K562 (cell line): ENCODE data around the gene TNRC6B. TPM values are rescaled to one million over a fixed set of nuclear protein-coding genes. Genes with fewer than 3 reads are reported as not detected.

Experiments
- AFF4 ChIP-seq: sonication (generic); formaldehyde crosslinking; IDR thresholded peaks from 2 replicates; pipeline ENCODE4 v1.8.0; 2023; ENCODE audit warnings: mild to moderate bottlenecking, missing genetic modification reagents
- CGGBP1 ChIP-seq: fragments of 250-450 bp; sonication (Bioruptor Pico); IDR thresholded peaks from 2 replicates; pipeline ENCODE4 v1.9.0; 2021; ENCODE audit warnings: mild to moderate bottlenecking
- CTCF ChIP-seq, 3 experiments: IDR thresholded peaks in 2 of 3; conservative IDR thresholded peaks in 1 of 3; 2 replicates each; pipeline ENCODE4 v1.5.1; 2011 to 2012; ENCODE audit warnings: low read length in 3 of 3, mild to moderate bottlenecking in 3 of 3, control low read depth in 2 of 3, improper control_type of control experiment in 1 of 3, inconsistent platforms in 1 of 3, low read depth in 1 of 3, mixed read lengths in 1 of 3, moderate library complexity in 1 of 3; ENCODE audit not compliant: insufficient read depth in 2 of 3
- FOXM1 ChIP-seq, 2 experiments: fragments of 450-650 bp in 1 of 2; sonication (generic) in 1 of 2; formaldehyde crosslinking in 1 of 2; IDR thresholded peaks; 2 replicates each; pipeline versions ENCODE4 v1.6.1 to v1.9.0; 2017 to 2022; ENCODE audit warnings: low read depth in 2 of 2, mild to moderate bottlenecking in 2 of 2, missing genetic modification reagents in 1 of 2, moderate library complexity in 1 of 2
- ID3 ChIP-seq, 2 experiments: fragments of 250-450 bp in 1 of 2; fragments of 450-650 bp in 1 of 2; sonication (Bioruptor Pico) in 1 of 2; IDR thresholded peaks; 2 replicates each; pipeline versions ENCODE4 v1.6.1 to v1.8.0; 2016 to 2021; ENCODE audit warnings: mild to moderate bottlenecking in 2 of 2, moderate library complexity in 2 of 2, missing compliant biosample characterization in 1 of 2, missing genetic modification characterization in 1 of 2
- PBX2 ChIP-seq, 2 experiments: IDR thresholded peaks in 1 of 2; conservative IDR thresholded peaks in 1 of 2; 2 replicates each; pipeline ENCODE4 v1.6.1; 2016; ENCODE audit warnings: low read depth in 2 of 2, mild to moderate bottlenecking in 1 of 2, missing compliant biosample characterization in 1 of 2, missing genetic modification characterization in 1 of 2, moderate library complexity in 1 of 2
- TFE3 ChIP-seq: fragments of 450-650 bp; formaldehyde crosslinking; IDR thresholded peaks from 2 replicates; pipeline ENCODE4 v1.4.0; 2020; ENCODE audit warnings: mild to moderate bottlenecking, mixed read lengths
- XRCC3 ChIP-seq: fragments of 450-650 bp; IDR thresholded peaks from 2 replicates; pipeline ENCODE4 v1.6.1; 2017; ENCODE audit warnings: mild to moderate bottlenecking, moderate library complexity
- ZNF384 ChIP-seq: IDR thresholded peaks from 2 replicates; pipeline ENCODE4 v1.6.1; 2012; ENCODE audit warnings: low read depth, low read length, improper control_type of control experiment
- polyA plus RNA-seq, 8 experiments: library from polyadenylated mRNA; depleted of rRNA in 4 of 8; stranded (reverse) in 5 of 8; unstranded in 3 of 8; fragments of >200 nt; fragmentation: Nextera tagmentation in 2 of 8; fragmentation: Illumina TruSeq in 1 of 8; extraction: Ambion mirVana in 2 of 8; extraction: Trizol in 1 of 8; gene quantifications; 2 replicates each; pipeline versions ENCODE4 v1.2.1 to v1.2.3, GENCODE V29; 2011 to 2014; ENCODE audit warnings: inconsistent platforms in 1 of 8, missing spikeins in 1 of 8
- total RNA-seq, 7 experiments: library from RNA; depleted of rRNA in 6 of 7; stranded (reverse); fragments of >200 nt in 6 of 7; fragmentation: Illumina TruSeq in 2 of 7; extraction: Trizol in 2 of 7; gene quantifications; 2 replicates each; pipeline versions ENCODE4 v1.2.1 to v1.2.3, GENCODE V29; 2011 to 2021; ENCODE audit warnings: low replicate concordance in 1 of 7

TNRC6B gene
- total and polyA plus RNA-seq, 9 of the 15 experiments (the other 6 are each of a cell fraction or from before 2014, with no cell fraction given), result 0.96 to 18.8 (median 10.8) TPM

GRCh38 chr22:40177738-40178416, at the start of gene TNRC6B (continued):
- TF ChIP-seq CTCF (IDR thresholded peaks at IDR 0.05 in 2 of 3, conservative IDR thresholded peaks at IDR 0.05 in 1 of 3; ENCODE audit: insufficient read depth in 2 of 3, low read depth in 1 of 3, low read length in 3 of 3) (0 out of 6 replicates have a peak, but pooled peaks of 1 of the 3 experiments have one; percentile 4), ZNF384 (peak; percentile 27; the same call in 1 of the 2 replicates), AFF4 (CRISPR knock-in tag) (no peak), FOXM1 (IDR thresholded peaks at IDR 0.05; ENCODE audit: low read depth) (peak; percentile 74), FOXM1 (CRISPR knock-in tag; IDR thresholded peaks at IDR 0.05; ENCODE audit: low read depth) (no peak), ID3 (CRISPR knock-in tag; IDR thresholded peaks at IDR 0.05) (no peak), ID3 (tag; IDR thresholded peaks at IDR 0.05) (0 out of 2 replicates have a peak, but pooled peaks have one; percentile 50), CGGBP1 (CRISPR knock-in tag) (peak; percentile 57; the same call in 1 of the 2 replicates), XRCC3 (no peak), PBX2 (CRISPR knock-in tag; IDR thresholded peaks at IDR 0.05; ENCODE audit: low read depth) (no peak), PBX2 (tag; conservative IDR thresholded peaks at IDR 0.05; ENCODE audit: low read depth) (peak; percentile 89), TFE3 (CRISPR knock-in tag) (peak; percentile 99)
